ENCODE data around the gene VWA2. TPM values are rescaled to one million over a fixed set of nuclear protein-coding genes. Genes with fewer than 3 reads are reported as not detected.

The VWA2 gene
- polyA plus RNA-seq, 3 donors = 2.5 to 3.2 (median 2.8) TPM

DNA sequence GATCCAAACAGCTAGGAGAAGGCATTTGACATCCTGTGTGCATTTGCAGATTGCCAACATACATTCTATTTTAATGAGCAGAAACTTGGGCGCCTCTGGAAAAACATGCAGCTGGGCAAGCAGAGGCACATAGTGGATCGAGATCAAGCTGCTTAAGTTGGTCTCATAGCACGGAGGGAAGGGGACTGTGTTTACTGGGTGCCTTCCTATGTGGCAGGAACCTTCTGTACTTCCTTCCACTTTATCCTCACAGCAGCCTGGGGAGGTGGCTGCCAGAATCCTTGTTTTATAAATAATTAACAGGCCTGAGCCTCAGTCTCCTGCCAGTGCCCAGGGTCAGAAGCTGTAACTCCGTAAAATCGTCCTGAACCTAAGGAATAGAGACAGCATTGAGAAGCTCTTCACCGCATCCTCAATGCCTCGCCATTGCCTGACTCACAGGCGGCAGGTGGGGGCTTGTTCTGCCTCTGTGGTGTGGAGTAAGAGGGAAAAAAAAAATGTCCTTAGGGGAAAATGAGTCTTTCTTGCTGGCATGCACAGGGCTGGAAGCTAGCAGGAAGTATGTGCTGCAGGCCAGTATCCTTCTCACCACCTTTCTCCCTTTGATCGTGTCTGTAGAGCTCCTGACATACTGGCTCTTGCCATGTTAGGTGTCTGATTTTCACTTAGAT is 6.2 kb downstream of the VWA2 start:
- no peak for DNase-seq

DNA sequence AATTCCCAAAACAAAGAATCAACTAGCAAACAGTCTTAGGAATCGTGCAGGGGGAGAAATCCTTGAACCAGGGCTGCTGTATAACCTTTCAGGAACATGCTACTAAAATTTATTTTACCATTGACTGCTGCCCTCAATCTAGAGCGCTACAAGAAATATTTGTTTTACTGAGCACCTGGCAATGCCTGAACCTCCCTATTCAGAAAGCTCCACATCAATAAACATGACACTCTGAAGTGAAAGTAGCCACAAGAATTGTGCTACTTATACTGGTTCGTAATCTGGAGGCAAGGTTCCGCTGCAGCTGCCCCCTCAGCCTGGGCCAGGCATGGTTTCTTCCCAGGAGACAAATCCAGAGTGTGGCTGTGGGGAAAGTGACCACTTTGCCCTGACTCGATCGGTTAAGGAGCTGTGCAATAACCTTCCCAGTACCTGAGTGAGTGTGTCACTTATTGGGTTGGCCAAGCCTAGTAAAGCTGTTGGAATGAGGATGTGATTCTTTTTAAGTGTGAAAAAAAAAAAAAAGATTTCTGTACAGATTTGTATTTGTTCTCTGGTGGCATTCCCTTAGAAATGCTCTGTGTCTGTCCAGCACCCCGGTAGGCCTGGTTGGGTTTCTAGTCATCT is 7.7 kb downstream of the VWA2 start:
- no peak for DNase-seq

DNA sequence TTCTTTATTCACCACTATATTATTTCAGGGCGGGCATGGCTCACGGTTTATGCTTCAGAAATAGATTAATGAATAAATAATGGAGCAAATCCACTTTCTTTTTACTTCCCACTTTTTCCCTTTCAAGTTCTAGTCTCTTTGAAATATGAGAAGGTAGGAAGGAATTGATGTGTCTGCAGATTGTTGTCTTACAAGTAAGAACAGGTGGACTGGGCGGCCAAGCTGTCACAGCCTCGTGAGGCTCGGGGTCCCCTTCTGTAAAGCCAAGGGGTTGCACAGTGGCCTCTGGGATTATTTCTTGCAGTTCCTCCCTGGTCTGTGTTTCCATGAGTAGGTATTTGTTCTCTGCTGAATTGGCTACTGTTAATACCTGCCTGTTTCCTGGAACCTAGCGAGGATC is 11.2 kb downstream of the VWA2 start:
- DNase-seq = no peak

GRCh38 chr10:114250716-114251115 is 11.7 kb downstream of the VWA2 start:
- no peak for DNase-seq

GRCh38 chr10:114252092-114252491 is 13.0 kb downstream of the VWA2 start:
- no peak for DNase-seq

GRCh38 chr10:114252883-114253282 is 13.8 kb downstream of the VWA2 start:
- no peak for DNase-seq

DNA sequence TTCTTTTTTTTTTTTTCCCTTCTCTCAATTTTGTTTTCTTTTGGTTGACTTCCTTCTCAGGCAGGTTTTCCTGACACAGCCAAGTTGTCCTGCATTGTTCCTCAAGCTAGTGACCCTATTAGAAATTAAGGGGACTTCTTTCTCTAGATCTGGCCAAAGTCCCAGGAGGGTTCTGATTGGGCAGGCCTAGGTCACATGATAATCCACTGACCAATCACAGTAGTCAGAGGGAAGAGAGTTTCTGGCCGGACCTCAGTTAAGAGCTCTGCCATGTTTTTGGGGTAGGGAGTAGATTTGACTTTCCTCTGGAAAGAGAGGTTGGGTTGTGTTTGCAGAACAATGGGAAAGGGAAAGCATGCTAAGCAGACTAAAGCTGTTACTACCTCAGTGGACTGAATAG is 16.2 kb downstream of the VWA2 start:
- DNase-seq = no peak

- no peak for DNase-seq
These were observed 17.1 kb downstream of the VWA2 start for GRCh38 chr10:114256008-114256765.

DNA sequence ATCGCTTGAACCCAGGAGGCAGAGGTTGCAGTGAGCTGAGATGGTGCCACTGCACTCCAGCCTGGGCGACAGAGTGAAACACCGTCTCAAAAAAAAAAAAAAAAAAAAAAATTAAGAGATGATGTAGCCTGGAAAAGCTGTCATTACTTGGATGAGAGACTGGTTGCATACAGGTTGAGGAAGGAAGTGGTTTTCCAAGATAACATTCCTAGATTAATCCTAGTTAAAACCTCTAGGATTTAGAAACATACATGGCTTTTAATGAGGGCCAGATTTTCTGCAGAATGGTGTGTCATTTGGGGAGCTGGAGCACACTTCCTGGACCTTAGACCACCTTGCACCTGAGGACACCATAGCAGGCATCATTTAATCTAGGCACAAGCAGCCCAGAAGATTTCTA is 17.8 kb downstream of the VWA2 start:
- no peak for DNase-seq

DNA sequence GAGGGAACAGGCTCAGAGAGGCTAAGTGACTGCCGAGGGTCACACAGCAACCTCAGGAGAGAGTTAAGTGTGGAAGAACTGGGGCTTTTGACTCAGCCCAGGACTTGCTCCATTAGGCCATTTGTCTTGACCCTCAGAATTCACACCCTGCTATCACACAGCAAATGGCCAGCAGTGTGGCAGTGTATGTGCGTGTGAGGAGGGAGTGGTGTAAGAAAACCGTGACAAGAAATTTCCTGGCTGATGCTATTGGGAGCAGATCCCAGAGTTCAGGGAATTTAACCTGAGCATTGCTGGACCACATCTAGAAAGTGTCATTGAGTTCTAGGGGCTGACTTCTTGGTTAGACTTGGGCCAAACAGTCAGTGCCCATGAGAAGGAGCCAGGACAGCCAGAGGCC is 18.4 kb downstream of the VWA2 start:
- DNase-seq = no peak

- DNase-seq = no peak
These were observed 19.3 kb downstream of the VWA2 start for GRCh38 chr10:114258274-114258840.

DNA sequence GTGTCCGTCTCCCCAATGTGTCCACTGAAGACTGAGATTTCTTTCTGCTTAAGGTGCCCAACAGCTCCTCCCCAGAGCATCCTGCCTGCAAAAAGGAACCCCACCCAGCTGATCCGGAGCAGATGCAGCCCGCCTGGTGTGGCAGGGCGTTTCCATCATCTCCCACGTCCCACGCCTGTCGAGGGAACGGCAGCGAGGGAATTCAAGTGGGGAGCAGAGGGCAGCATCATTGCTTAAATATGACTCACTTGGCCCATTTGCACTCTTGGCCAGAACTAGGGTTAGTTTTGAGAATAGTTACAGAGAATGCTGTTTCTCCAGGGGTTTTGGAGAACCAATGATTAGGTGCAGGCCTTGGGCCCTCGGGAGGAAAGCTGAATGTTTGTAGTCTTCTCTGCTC is 20.8 kb downstream of the VWA2 start:
- DNase-seq = no peak

GRCh38 chr10:114260366-114260765 is 21.3 kb downstream of the VWA2 start:
- DNase-seq = no peak

DNA sequence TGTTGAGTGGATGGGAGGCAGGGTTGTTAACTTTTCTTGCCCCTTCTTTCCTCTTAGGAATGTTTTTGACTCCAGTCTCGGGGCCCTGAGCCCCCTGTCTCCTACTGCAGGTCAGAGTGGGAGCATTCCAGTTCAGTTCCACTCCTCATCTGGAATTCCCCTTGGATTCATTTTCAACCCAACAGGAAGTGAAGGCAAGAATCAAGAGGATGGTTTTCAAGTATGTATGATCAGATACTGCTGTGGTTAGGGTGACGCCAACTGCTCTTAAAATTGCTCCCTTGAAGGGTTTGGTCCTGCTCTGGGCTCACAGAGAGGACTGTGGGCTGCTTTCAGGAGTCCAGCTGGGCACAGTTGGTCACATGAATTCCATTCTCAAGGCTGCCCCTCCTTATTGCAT is 22.0 kb downstream of the VWA2 start:
- DNase-seq = no peak

GRCh38 chr10:114262496-114262895 is 23.4 kb downstream of the VWA2 start:
- DNase-seq = no peak

- DNase-seq = no peak
These were observed 26.5 kb downstream of the VWA2 start for GRCh38 chr10:114265392-114266053.

DNA sequence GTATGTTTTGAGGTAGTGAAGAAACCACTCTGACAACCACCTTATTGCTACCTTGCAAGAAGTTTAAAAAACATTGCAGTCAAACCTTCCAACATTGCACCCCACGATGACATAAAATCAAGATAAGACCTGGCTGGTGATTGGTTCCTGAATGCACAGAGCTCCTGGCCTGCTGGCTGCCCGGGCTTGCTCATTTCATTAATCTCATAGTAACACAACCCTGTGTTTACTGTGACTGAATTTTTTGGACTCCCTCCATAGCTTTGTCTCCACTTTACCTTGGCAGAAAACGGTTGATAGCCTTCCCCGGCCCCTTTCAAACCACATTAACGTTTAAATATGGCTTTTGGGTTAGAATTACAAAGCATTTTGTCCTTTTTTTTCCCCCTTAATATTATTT is 27.5 kb downstream of the VWA2 start:
- no peak for DNase-seq

DNA sequence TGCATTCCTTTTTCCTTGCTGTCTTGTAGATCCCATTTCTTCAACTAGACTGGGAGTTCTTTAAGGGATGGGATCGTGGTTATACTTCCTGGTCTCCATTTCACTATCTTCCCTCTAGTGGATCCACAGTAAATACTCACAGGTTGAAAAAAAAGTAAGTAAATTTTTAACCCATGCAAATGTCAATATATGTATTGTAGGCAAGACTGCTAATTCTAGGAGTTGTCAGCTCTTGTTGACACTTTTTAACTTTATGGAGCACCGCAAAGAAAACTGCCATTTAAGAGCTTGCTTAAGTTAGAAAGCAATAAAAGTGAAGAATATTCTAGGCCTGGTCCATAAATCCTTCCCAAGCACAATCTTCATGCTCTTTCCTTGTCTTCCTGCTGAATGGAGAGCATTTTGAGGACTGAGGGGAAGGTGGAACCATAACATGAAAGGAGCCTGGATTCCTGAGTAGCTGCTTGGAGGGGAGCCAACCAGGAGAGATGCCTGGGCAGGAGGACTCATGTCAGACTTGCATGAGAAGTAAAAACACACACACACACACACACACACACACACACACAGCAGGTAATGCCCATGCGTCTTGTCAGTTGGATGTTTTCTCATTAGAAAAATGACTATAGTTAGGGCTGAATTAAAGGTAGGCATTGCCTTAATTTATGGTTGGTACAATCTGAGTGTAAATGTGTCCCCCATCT is 32.2 kb downstream of the VWA2 start:
- no peak for DNase-seq

- DNase-seq = no peak
These were observed 32.7 kb downstream of the VWA2 start for GRCh38 chr10:114271779-114272167.

- DNase-seq = no peak
These were observed 33.6 kb downstream of the VWA2 start for GRCh38 chr10:114272696-114273095.

- no peak for DNase-seq
These were observed 34.9 kb downstream of the VWA2 start for GRCh38 chr10:114273910-114274309.

All from renal pelvis (tissue), 4 donors.